Sigmoid colon (tissue), 7 donors: ENCODE measurements around the gene LRRFIP1. TPM values are rescaled to one million over a fixed set of nuclear protein-coding genes. Genes with fewer than 3 reads are reported as not detected.

Experiments
- DNase-seq: peaks from one replicate; pipeline ENCODE4 v3.0.0-alpha.2; 2019
- H3K27ac ChIP-seq, 4 donors: fragments of 200-600 bp; sonication (generic); one replicate each; pipeline ENCODE4 v1.5.1; 2016 to 2019; ENCODE audit warnings: mild to moderate bottlenecking in 1 of 4
- H3K27me3 ChIP-seq, 3 donors: fragments of 200-600 bp; sonication (generic); one replicate each; pipeline ENCODE4 v1.5.1; 2019; ENCODE audit warnings: mild to moderate bottlenecking in 1 of 3
- H3K36me3 ChIP-seq, 4 donors: fragments of 200-600 bp; sonication (generic); one replicate each; pipeline ENCODE4 v1.5.1; 2016 to 2019
- H3K4me1 ChIP-seq, 4 donors: fragments of 200-600 bp; sonication (generic); one replicate each; pipeline ENCODE4 v1.5.1; 2017 to 2019
- H3K4me3 ChIP-seq, 4 donors: fragments of 200-600 bp; sonication (generic); one replicate each; pipeline ENCODE4 v1.5.1; 2017 to 2019; ENCODE audit warnings: mild to moderate bottlenecking in 2 of 4, moderate library complexity in 1 of 4
- H3K9me3 ChIP-seq, 4 donors: fragments of 200-600 bp in 3 of 4; sonication (generic) in 3 of 4; one replicate each; pipeline versions ENCODE4 v1.5.1 to v1.6.1; 2013 to 2019
- CTCF ChIP-seq, 4 experiments: fragments of 450-650 bp in 3 of 4; fragments of 200-600 bp in 1 of 4; IDR thresholded peaks; one replicate each; pipeline ENCODE4 v1.5.1; 2016 to 2019; ENCODE audit warnings: antibody characterized with exemption in 4 of 4, mild to moderate bottlenecking in 3 of 4, moderate library complexity in 2 of 4
- EP300 ChIP-seq, 4 donors: sonication (generic); formaldehyde crosslinking; IDR thresholded peaks; one replicate each; pipeline ENCODE4 v1.6.1; 2017; ENCODE audit warnings: antibody characterized with exemption in 4 of 4
- POLR2A ChIP-seq, 2 donors: fragments of 450-650 bp; IDR thresholded peaks; one replicate each; pipeline ENCODE4 v1.6.1; 2016; ENCODE audit warnings: antibody characterized with exemption in 2 of 2, mild to moderate bottlenecking in 2 of 2, moderate library complexity in 2 of 2
- POLR2AphosphoS5 ChIP-seq, 4 donors: sonication (generic); formaldehyde crosslinking; IDR thresholded peaks; one replicate each; pipeline ENCODE4 v1.6.1; 2017; ENCODE audit warnings: antibody characterized with exemption in 4 of 4
- WGBS, 2 donors: extraction: QIAGEN DNeasy Blood & Tissue Kit; methylation state at CpG; one replicate each; pipeline ENCODE4 v1.1.7; 2013; 5-methylcytosine and 5-hydroxymethylcytosine counted together
- intact Hi-C: fragments of 100-400 bp; cut with DNase I; formaldehyde crosslinking; loops from one replicate; pipeline ENCODE4 v1.15.1; 2023
- polyA plus RNA-seq, 3 donors: library from polyadenylated mRNA; stranded (reverse); fragments of 200-250 nt; gene quantifications; one replicate each; pipeline ENCODE4 v1.2.3, GENCODE V29; 2013
- total RNA-seq, 4 donors: library from RNA; depleted of rRNA; stranded (reverse); fragments of >200 nt; gene quantifications; one replicate each; pipeline ENCODE4 v1.1.0, GENCODE V29; 2016
- donor health status: healthy with polysubstance abuse.
- donor health status: Bipolar disorder and iron deficiency.
- donor health status: healthy.

Gene LRRFIP1
- total and polyA plus RNA-seq, 7 donors: 42.0 to 185 (median 112) TPM

GRCh38 chr2:237798236-237799059 lies 171.1 kb downstream of the LRRFIP1 start, which contains the start of gene RBM44:
Gene RBM44 (plus strand): TSS chr2:237798779. CDS start chr2:237813610, 14,831 bp downstream.
- 85 to 94% methylated on average over 84 of the region's 84 CpGs for WGBS, 2 donors
- TF ChIP-seq POLR2AphosphoS5 (IDR thresholded peaks at IDR 0.05): no peak
- no peak for TF ChIP-seq CTCF (IDR thresholded peaks at IDR 0.05)
- TF ChIP-seq POLR2A (IDR thresholded peaks at IDR 0.05): no peak
- no peak for TF ChIP-seq EP300 (IDR thresholded peaks at IDR 0.05)
- DNase-seq: no peak
- intact Hi-C loops: no loop called here
- H3K4me3 ChIP-seq: no peak within 1 kb of the TSS
- H3K9me3 ChIP-seq: no peaks in the 10 kb centered on the region
- H3K27ac ChIP-seq: no peak within 1 kb of the TSS
- no peaks in the 10 kb centered on the region for H3K36me3 ChIP-seq
- H3K4me1 ChIP-seq: no peaks in the 10 kb centered on the region
- H3K27me3 ChIP-seq: no peaks in the 10 kb centered on the region

- H3K27ac ChIP-seq: no peak overlapping the region
- intact Hi-C loops: no loop called here
- no peak for DNase-seq
- H3K36me3 ChIP-seq: no peaks in the 10 kb centered on the region
- WGBS, 2 donors: 95 to 96% methylated on average over 34 of the region's 34 CpGs
- H3K9me3 ChIP-seq: no peaks in the 10 kb centered on the region
- TF ChIP-seq CTCF (IDR thresholded peaks at IDR 0.05) (no peak), POLR2A (IDR thresholded peaks at IDR 0.05) (no peak), POLR2AphosphoS5 (IDR thresholded peaks at IDR 0.05) (no peak), EP300 (IDR thresholded peaks at IDR 0.05) (no peak)
- H3K27me3 ChIP-seq: no peaks in the 10 kb centered on the region
- no peaks in the 10 kb centered on the region for H3K4me1 ChIP-seq
- H3K4me3 ChIP-seq: no peak overlapping the region
These were observed 171.7 kb downstream of the LRRFIP1 start for GRCh38 chr2:237799060-237799428.

GRCh38 chr2:237801466-237801865 lies 174.1 kb downstream of the LRRFIP1 start:
- Histone ChIP-seq H3K36me3 (no peaks in the 10 kb centered on the region), H3K27me3 (no peaks in the 10 kb centered on the region), H3K4me1 (no peaks in the 10 kb centered on the region), H3K4me3 (no peak overlapping the region), H3K27ac (no peak overlapping the region), H3K9me3 (no peaks in the 10 kb centered on the region)
- TF ChIP-seq POLR2A (IDR thresholded peaks at IDR 0.05) (no peak), POLR2AphosphoS5 (IDR thresholded peaks at IDR 0.05) (no peak), EP300 (IDR thresholded peaks at IDR 0.05) (no peak), CTCF (IDR thresholded peaks at IDR 0.05) (no peak)
- intact Hi-C loops: no loop called here
- WGBS, 2 donors: 49 to 82% methylated on average over 2 of the region's 2 CpGs
- DNase-seq: no peak

- no peak for DNase-seq
- Histone ChIP-seq H3K27ac (no peak overlapping the region), H3K4me3 (no peak overlapping the region), H3K4me1 (no peaks in the 10 kb centered on the region), H3K36me3 (no peaks in the 10 kb centered on the region), H3K9me3 (no peaks in the 10 kb centered on the region), H3K27me3 (no peaks in the 10 kb centered on the region)
- intact Hi-C loops: no loop called here
- 78 to 79% methylated on average over 2 of the region's 2 CpGs for WGBS, 2 donors
- no peak for TF ChIP-seq CTCF (IDR thresholded peaks at IDR 0.05)
- no peak for TF ChIP-seq POLR2AphosphoS5 (IDR thresholded peaks at IDR 0.05)
- no peak for TF ChIP-seq POLR2A (IDR thresholded peaks at IDR 0.05)
- TF ChIP-seq EP300 (IDR thresholded peaks at IDR 0.05): no peak
These were observed 178.9 kb downstream of the LRRFIP1 start for GRCh38 chr2:237806334-237806733.
